K562 (cell line): ENCODE results near the gene GFRA1. TPM values are rescaled to one million over a fixed set of nuclear protein-coding genes. Genes with fewer than 3 reads are reported as not detected.

Experiments used
- ARHGAP35 ChIP-seq: fragments of 450-650 bp; IDR thresholded peaks from 2 replicates; pipeline ENCODE4 v1.6.1; 2018; ENCODE audit not compliant: partially characterized antibody
- ASH1L ChIP-seq: fragments of 450-650 bp; IDR thresholded peaks from 2 replicates; pipeline ENCODE4 v1.6.1; 2018; ENCODE audit warnings: borderline replicate concordance, mild to moderate bottlenecking, low read depth; ENCODE audit not compliant: partially characterized antibody
- BRCA1 ChIP-seq, 2 experiments: fragments of 450-650 bp in 1 of 2; sonication (generic) in 1 of 2; formaldehyde crosslinking in 1 of 2; IDR thresholded peaks; 2 replicates each; pipeline versions ENCODE4 v1.5.0 to v1.6.1; 2017 to 2020; ENCODE audit warnings: mild to moderate bottlenecking in 1 of 2, missing genetic modification reagents in 1 of 2
- ETS2 ChIP-seq: IDR thresholded peaks from 2 replicates; pipeline ENCODE4 v1.6.1; 2016; ENCODE audit warnings: borderline replicate concordance, missing genetic modification characterization, mild to moderate bottlenecking, moderate library complexity, missing compliant biosample characterization; ENCODE audit not compliant: poor library complexity, severe bottlenecking
- KDM1A ChIP-seq, 2 experiments: fragments of 450-650 bp; IDR thresholded peaks; 2 replicates each; pipeline ENCODE4 v1.6.1; 2016; ENCODE audit warnings: mild to moderate bottlenecking in 2 of 2
- L3MBTL2 ChIP-seq: fragments of 450-650 bp; IDR thresholded peaks from 2 replicates; pipeline ENCODE4 v1.6.1; 2016; ENCODE audit warnings: mild to moderate bottlenecking, moderate library complexity
- SNRNP70 ChIP-seq: fragments of 200-400 bp; formaldehyde crosslinking; optimal IDR thresholded peaks from 2 replicates; pipeline ENCODE3; 2017; ENCODE audit warnings: low read depth, low read length
- ZNF280B ChIP-seq: fragments of 250-450 bp; sonication (Bioruptor Pico); IDR thresholded peaks from 2 replicates; pipeline ENCODE4 v1.5.1; 2021; ENCODE audit warnings: mild to moderate bottlenecking
- ZNF79 ChIP-seq: fragments of 250-450 bp; sonication (Bioruptor Pico); IDR thresholded peaks from 2 replicates; pipeline ENCODE4 v1.4.0; 2020; ENCODE audit warnings: low read depth, mild to moderate bottlenecking, moderate library complexity
- polyA plus RNA-seq, 8 experiments: library from polyadenylated mRNA; depleted of rRNA in 4 of 8; stranded (reverse) in 5 of 8; unstranded in 3 of 8; fragments of >200 nt; fragmentation: Nextera tagmentation in 2 of 8; fragmentation: Illumina TruSeq in 1 of 8; extraction: Ambion mirVana in 2 of 8; extraction: Trizol in 1 of 8; gene quantifications; 2 replicates each; pipeline versions ENCODE4 v1.2.1 to v1.2.3, GENCODE V29; 2011 to 2014; ENCODE audit warnings: inconsistent platforms in 1 of 8, missing spikeins in 1 of 8
- total RNA-seq, 7 experiments: library from RNA; depleted of rRNA in 6 of 7; stranded (reverse); fragments of >200 nt in 6 of 7; fragmentation: Illumina TruSeq in 2 of 7; extraction: Trizol in 2 of 7; gene quantifications; 2 replicates each; pipeline versions ENCODE4 v1.2.1 to v1.2.3, GENCODE V29; 2011 to 2021; ENCODE audit warnings: low replicate concordance in 1 of 7

The GFRA1 gene
- total and polyA plus RNA-seq, 9 of the 15 experiments (the other 6 are each of a cell fraction or from before 2014, with no cell fraction given) = 0.04 TPM; not detected in 8

DNA sequence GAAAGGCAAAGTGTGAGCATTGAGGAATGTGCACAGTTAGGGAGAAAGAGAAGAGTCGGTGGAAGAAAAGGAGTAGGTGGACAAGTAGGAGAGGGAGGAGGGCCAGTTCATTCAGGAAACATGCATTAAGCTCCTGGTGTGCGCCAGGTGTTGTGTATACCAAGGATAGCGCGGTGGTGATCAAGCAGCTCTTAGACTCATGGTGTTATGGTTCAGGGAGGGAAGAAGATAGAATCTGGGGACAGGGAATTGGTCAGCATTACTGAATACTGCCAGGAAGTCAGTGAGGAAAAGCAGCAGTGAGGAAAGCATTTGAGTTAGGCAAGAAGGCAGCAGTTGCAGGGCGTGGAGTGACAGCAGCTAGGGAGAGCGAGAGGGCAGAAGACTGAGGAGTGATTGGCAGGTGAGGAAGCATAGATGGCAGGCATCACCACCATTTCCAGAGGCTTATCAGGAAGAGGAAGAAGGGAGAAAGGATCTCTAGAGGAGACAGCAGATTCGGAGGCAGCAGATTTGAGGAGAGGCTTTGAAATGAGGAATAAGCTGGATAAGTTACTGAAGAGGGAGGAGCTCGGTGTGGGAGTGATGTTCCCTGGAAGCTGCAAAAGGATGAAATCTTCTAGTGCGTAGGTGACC lies 265.6 kb downstream of the GFRA1 start (continued):
- TF ChIP-seq ZNF280B (CRISPR knock-in tag) = no peak
- TF ChIP-seq L3MBTL2 = no peak
- TF ChIP-seq ASH1L = no peak
- no peak for TF ChIP-seq ETS2 (tag)
- TF ChIP-seq SNRNP70 = no peak
- no peak for TF ChIP-seq ARHGAP35
- TF ChIP-seq BRCA1 (IDR thresholded peaks at IDR 0.05) = no peak
- no peak for TF ChIP-seq BRCA1 (CRISPR knock-in tag; IDR thresholded peaks at IDR 0.05)
- no peak for TF ChIP-seq KDM1A (IDR thresholded peaks at IDR 0.05)
- TF ChIP-seq ZNF79 (CRISPR knock-in tag) = no peak

Other genes starting within 250 kb of the GFRA1 start
- gene CCDC172, start 51.2 kb upstream of the GFRA1 start, total RNA-seq (2014; rRNA removed) = not detected in 2 replicates
- gene CCDC172, start 51.2 kb upstream of the GFRA1 start, total RNA-seq (2014; rRNA removed; fragmentation: Illumina TruSeq; extraction: Trizol) = not detected in 2 replicates
- gene CCDC172, start 51.2 kb upstream of the GFRA1 start, total RNA-seq (2015; rRNA removed; fragmentation: Illumina TruSeq; extraction: Trizol) = not detected in 2 replicates
- not detected in 2 replicates for gene CCDC172, start 51.2 kb upstream of the GFRA1 start, total RNA-seq (2021)
- gene CCDC172, start 51.2 kb upstream of the GFRA1 start, polyA plus RNA-seq (2011; rRNA removed) = not detected in 2 replicates
- gene CCDC172, start 51.2 kb upstream of the GFRA1 start, polyA plus RNA-seq (2014; fragmentation: Illumina TruSeq; extraction: Trizol) = not detected in 2 replicates
- gene CCDC172, start 51.2 kb upstream of the GFRA1 start, polyA plus RNA-seq (2014; fragmentation: Nextera tagmentation; extraction: Ambion mirVana) = not detected
- gene CCDC172, start 51.2 kb upstream of the GFRA1 start, polyA plus RNA-seq (2014; rRNA removed) = not detected in 2 replicates
- gene PNLIPRP3, start 154.6 kb upstream of the GFRA1 start, total RNA-seq (2014; rRNA removed) = not detected in 2 replicates
- gene PNLIPRP3, start 154.6 kb upstream of the GFRA1 start, total RNA-seq (2014; rRNA removed; fragmentation: Illumina TruSeq; extraction: Trizol) = not detected in 2 replicates
- not detected in 2 replicates for gene PNLIPRP3, start 154.6 kb upstream of the GFRA1 start, total RNA-seq (2015; rRNA removed; fragmentation: Illumina TruSeq; extraction: Trizol)
- gene PNLIPRP3, start 154.6 kb upstream of the GFRA1 start, total RNA-seq (2021) = not detected in 2 replicates
- not detected in 2 replicates for gene PNLIPRP3, start 154.6 kb upstream of the GFRA1 start, polyA plus RNA-seq (2011; rRNA removed)
- gene PNLIPRP3, start 154.6 kb upstream of the GFRA1 start, polyA plus RNA-seq (2014; fragmentation: Illumina TruSeq; extraction: Trizol) = not detected in 2 replicates
- not detected for gene PNLIPRP3, start 154.6 kb upstream of the GFRA1 start, polyA plus RNA-seq (2014; fragmentation: Nextera tagmentation; extraction: Ambion mirVana)
- not detected in 2 replicates for gene PNLIPRP3, start 154.6 kb upstream of the GFRA1 start, polyA plus RNA-seq (2014; rRNA removed)